NCI-H510A (cell line): ENCODE data around the gene ZNF493.

ENCODE experiments used
- DNase-seq: peaks from one replicate; lab custom pipeline; 2025; lab: John Stamatoyannopoulos, UW

The ZNF493 gene

DNA sequence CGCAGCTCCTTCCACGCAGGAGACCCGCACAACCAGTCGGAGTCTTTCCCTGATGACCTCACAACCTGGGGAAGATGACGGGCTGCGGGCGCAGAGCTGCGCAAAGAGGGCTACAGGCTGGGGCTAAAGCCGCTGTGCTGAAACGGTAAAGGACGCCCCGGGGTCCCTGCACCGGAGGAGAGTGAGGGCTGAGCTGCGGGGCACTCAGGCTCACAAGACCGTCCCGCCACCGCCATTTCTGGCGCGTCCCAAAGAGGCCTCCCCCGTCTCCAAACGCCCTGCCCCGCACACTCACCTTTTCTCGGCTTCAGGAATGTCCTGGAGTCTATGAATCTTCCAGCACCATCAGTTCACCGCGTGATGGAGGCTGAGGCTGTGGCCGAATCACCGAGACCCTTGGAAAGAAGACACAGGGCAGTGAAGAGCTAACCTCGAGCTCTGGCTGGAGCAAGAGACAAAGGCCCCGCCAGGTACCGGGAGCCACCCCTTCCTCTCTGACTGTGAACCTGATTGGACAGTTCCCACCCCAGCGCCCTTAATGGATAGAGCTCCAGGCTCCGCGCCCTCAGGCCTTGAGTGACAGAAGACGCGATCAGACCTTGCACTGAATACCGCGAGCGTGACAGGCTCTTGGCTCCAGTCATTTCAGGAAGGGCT, 66.6 kb downstream of the ZNF493 start:
- DNase-seq: peak; percentile 70

DNA sequence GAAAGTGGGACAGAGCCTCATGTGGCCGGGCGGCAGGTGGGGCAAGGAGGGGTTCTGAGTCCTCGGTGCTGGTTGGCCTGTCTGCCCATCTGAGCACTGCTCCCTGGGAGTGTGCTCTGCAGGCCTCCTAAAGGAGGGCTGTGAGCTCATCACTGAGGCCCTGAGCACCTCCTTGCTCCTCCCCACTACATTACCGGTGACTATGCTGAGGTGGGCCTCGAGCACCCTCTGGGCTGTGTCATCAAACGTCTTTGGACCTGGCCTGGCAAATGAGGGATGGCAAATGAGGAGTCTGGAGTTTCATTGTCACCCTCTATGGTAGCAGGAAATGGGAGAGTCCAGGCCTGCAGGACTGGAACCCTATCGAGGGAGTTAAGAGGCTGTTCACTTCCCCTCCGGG, 69.7 kb downstream of the ZNF493 start:
- no peak for DNase-seq

- no peak for DNase-seq
These were observed 71.9 kb downstream of the ZNF493 start for GRCh38 chr19:21468791-21469190.

DNA sequence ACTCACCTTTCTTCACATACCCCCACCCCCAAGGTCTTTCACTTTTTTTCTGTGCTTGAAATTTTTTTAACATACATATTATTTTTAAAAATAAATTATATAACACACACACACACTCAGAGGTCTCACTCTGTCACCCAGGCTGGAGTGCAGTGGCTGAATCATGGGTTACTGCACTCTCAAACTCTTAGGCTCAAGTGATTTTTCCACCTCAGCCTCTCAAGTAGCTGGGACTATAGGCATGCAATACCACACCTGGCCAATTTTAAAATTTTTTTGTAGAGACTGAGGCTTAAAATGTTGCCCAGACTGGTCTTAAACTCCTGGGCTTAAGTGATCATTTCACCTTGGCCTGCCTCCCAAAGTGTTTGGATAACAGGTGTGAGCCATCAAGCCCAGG, 75.6 kb downstream of the ZNF493 start:
- no peak for DNase-seq

GRCh38 chr19:21474671-21475181, 77.8 kb downstream of the ZNF493 start:
- peak; percentile 37 for DNase-seq
